ENCODE measurements around the gene MVK. TPM values are rescaled to one million over a fixed set of nuclear protein-coding genes. Genes with fewer than 3 reads are reported as not detected.
"Not testable (repeated sequence)": the region's sequence is repeated elsewhere in the genome, so short reads cannot be mapped to it uniquely, and the experiment has no call there.

The MVK gene
- polyA plus RNA-seq, 4 donors, result 15.1 to 36.4 (median 16.1) TPM

DNA sequence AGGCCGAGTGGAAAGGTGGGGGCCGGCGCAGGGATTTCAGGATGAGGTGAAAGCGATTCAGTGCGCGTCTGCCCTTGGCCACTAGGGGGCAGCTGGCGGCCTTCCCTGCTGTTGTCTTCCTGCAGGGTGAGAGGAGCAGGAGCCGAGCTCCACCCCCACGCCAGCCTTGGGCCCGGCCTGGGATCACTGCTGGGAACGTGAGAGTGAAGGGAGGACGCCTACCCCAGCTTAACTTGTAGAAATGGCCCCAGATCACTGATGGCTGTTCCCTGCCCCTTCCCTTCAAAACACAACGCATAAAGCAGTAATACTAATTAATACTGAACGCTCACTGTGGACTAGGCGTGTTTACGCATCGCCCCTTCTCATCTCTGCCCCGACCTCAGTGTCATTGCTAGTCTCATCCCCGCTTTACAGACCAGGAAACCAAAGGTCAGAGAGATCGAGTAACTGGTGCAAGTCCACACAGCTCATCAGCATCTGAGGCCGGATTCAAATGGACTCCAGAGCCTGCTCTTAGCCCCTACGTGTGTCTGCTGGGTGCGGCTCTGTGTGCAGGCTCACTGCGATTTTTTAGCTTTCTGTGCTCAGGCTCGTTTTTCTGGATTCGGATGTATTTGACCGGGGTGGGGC, 24.3 kb downstream of the MVK start:
- no peak overlapping the region for H3K27ac ChIP-seq (ENCODE audit: low read depth in 1 of 3, low read length in 2 of 3)
- WGBS, 3 donors, result 23 to 35% (median 34%) methylated on average over 27 of the region's 27 CpGs
- no peaks in the 10 kb centered on the region for H3K9me3 ChIP-seq (ENCODE audit: control insufficient read depth in 2 of 2, insufficient read depth in 1 of 2, low read depth in 1 of 2, low read length in 1 of 2)
- peak; percentile 82 to 90 for DNase-seq
- H3K27me3 ChIP-seq (ENCODE audit: control insufficient read depth in 3 of 3, insufficient read depth in 3 of 3, low read length in 3 of 3), result no peaks in the 10 kb centered on the region
- no peak for FAIRE-seq
- H3K4me3 ChIP-seq (ENCODE audit: low read depth in 1 of 3, low read length in 3 of 3), result no peak overlapping the region
- peaks cover 0 to 8% (median 0%) of the 10 kb centered on the region in 3 donors for H3K4me1 ChIP-seq (ENCODE audit: control insufficient read depth in 3 of 3, insufficient read depth in 2 of 3, low read depth in 1 of 3, low read length in 2 of 3)
- peaks cover 0 to 43% (median 5%) of the 10 kb centered on the region in 3 donors for H3K36me3 ChIP-seq (ENCODE audit: control insufficient read depth in 3 of 3, insufficient read depth in 2 of 3, low read depth in 1 of 3, low read length in 3 of 3)

GRCh38 chr12:109598428-109598854, 24.8 kb downstream of the MVK start:
- H3K27me3 ChIP-seq (ENCODE audit: control insufficient read depth in 3 of 3, insufficient read depth in 3 of 3, low read length in 3 of 3), result no peaks in the 10 kb centered on the region
- no peak for FAIRE-seq
- H3K9me3 ChIP-seq (ENCODE audit: control insufficient read depth in 2 of 2, insufficient read depth in 1 of 2, low read depth in 1 of 2, low read length in 1 of 2), result no peaks in the 10 kb centered on the region

DNA sequence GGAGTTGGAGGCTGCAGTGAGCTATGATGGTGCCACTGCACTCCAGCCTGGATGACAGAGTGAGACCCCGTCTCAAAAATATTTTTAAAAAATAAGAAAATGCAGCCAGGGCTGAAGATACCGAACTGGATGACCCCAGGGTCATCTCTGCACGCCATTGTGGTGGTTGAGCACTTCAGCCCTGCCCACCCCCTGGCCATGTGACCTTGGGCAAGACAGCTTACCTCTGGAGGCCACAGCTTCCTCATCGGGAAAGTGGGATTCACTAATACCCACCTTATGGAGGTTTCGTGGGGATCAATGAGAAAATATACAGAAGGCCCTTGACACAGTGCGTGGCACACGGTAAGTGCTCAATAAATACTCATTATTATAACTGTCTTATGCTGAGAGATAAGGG, 25.5 kb downstream of the MVK start:
- WGBS, 3 donors, result 78 to 89% (median 86%) methylated on average over 7 of the region's 7 CpGs
- no peak for FAIRE-seq
- peaks cover 0 to 34% (median 5%) of the 10 kb centered on the region in 3 donors for H3K36me3 ChIP-seq (ENCODE audit: control insufficient read depth in 3 of 3, insufficient read depth in 2 of 3, low read depth in 1 of 3, low read length in 3 of 3)

More at GRCh38 chr12:109598428-109598854, 24.8 kb downstream of the MVK start:
- H3K27ac ChIP-seq (ENCODE audit: low read depth in 1 of 3, low read length in 2 of 3), result no peak overlapping the region
- H3K4me3 ChIP-seq (ENCODE audit: low read depth in 1 of 3, low read length in 3 of 3), result no peak overlapping the region
- 66 to 79% (median 77%) methylated on average over 11 of the region's 11 CpGs for WGBS, 3 donors
- peaks cover 0 to 8% (median 0%) of the 10 kb centered on the region in 3 donors for H3K4me1 ChIP-seq (ENCODE audit: control insufficient read depth in 3 of 3, insufficient read depth in 2 of 3, low read depth in 1 of 3, low read length in 2 of 3)
- DNase-seq, result no peak
- peaks cover 0 to 38% (median 5%) of the 10 kb centered on the region in 3 donors for H3K36me3 ChIP-seq (ENCODE audit: control insufficient read depth in 3 of 3, insufficient read depth in 2 of 3, low read depth in 1 of 3, low read length in 3 of 3)

GRCh38 chr12:109600481-109600880, 26.9 kb downstream of the MVK start:
- H3K27ac ChIP-seq (ENCODE audit: low read depth in 1 of 3, low read length in 2 of 3), result no peak overlapping the region
- 46 to 79% (median 75%) methylated on average over 2 of the region's 2 CpGs for WGBS, 3 donors
- FAIRE-seq, result no peak

More for the DNA sequence above, 25.5 kb downstream of the MVK start:
- Histone ChIP-seq H3K9me3 (ENCODE audit: control insufficient read depth in 2 of 2, insufficient read depth in 1 of 2, low read depth in 1 of 2, low read length in 1 of 2) (no peaks in the 10 kb centered on the region), H3K27me3 (ENCODE audit: control insufficient read depth in 3 of 3, insufficient read depth in 3 of 3, low read length in 3 of 3) (no peaks in the 10 kb centered on the region), H3K4me1 (ENCODE audit: control insufficient read depth in 3 of 3, insufficient read depth in 2 of 3, low read depth in 1 of 3, low read length in 2 of 3) (peaks cover 0 to 13% (median 0%) of the 10 kb centered on the region in 3 donors), H3K27ac (ENCODE audit: low read depth in 1 of 3, low read length in 2 of 3) (no peak overlapping the region), H3K4me3 (ENCODE audit: low read depth in 1 of 3, low read length in 3 of 3) (no peak overlapping the region)
- no peak for DNase-seq

DNA sequence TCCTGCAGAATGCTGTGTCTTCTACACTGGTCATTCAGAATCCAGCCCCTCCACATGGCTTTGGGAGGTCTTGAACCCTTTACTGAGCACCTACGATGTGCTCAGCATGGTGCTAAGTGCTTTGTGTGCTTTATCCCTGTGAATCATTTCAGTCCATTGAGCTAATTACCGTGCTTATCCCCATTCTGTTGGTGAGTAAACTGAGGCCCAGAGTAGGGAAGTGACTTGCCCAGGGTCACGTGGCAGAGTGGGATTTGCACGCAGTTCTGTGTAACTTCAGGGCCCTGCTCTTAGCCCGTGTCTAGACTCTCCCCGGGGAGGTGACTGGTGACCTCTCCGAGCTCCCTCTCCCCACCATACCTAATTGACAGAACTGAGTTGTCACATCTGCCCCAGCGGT, 27.4 kb downstream of the MVK start:
- no peaks in the 10 kb centered on the region for H3K27me3 ChIP-seq (ENCODE audit: control insufficient read depth in 3 of 3, insufficient read depth in 3 of 3, low read length in 3 of 3)
- FAIRE-seq (no peak), DNase-seq (no peak)
- whole genome bisulfite sequencing, 3 donors, result 85 to 94% (median 91%) methylated on average over 8 of the region's 8 CpGs
- no peaks in the 10 kb centered on the region for H3K9me3 ChIP-seq (ENCODE audit: control insufficient read depth in 2 of 2, insufficient read depth in 1 of 2, low read depth in 1 of 2, low read length in 1 of 2)
- H3K27ac ChIP-seq (ENCODE audit: low read depth in 1 of 3, low read length in 2 of 3), result no peak overlapping the region
- H3K4me1 ChIP-seq (ENCODE audit: control insufficient read depth in 3 of 3, insufficient read depth in 2 of 3, low read depth in 1 of 3, low read length in 2 of 3), result peaks cover 0 to 14% (median 0%) of the 10 kb centered on the region in 3 donors
- peaks cover 0 to 18% (median 0%) of the 10 kb centered on the region in 3 donors for H3K36me3 ChIP-seq (ENCODE audit: control insufficient read depth in 3 of 3, insufficient read depth in 2 of 3, low read depth in 1 of 3, low read length in 3 of 3)
- H3K4me3 ChIP-seq (ENCODE audit: low read depth in 1 of 3, low read length in 3 of 3), result no peak overlapping the region

More at GRCh38 chr12:109600481-109600880, 26.9 kb downstream of the MVK start:
- Histone ChIP-seq H3K27me3 (ENCODE audit: control insufficient read depth in 3 of 3, insufficient read depth in 3 of 3, low read length in 3 of 3) (no peaks in the 10 kb centered on the region), H3K9me3 (ENCODE audit: control insufficient read depth in 2 of 2, insufficient read depth in 1 of 2, low read depth in 1 of 2, low read length in 1 of 2) (no peaks in the 10 kb centered on the region), H3K4me3 (ENCODE audit: low read depth in 1 of 3, low read length in 3 of 3) (no peak overlapping the region), H3K4me1 (ENCODE audit: control insufficient read depth in 3 of 3, insufficient read depth in 2 of 3, low read depth in 1 of 3, low read length in 2 of 3) (peaks cover 0 to 14% (median 0%) of the 10 kb centered on the region in 3 donors), H3K36me3 (ENCODE audit: control insufficient read depth in 3 of 3, insufficient read depth in 2 of 3, low read depth in 1 of 3, low read length in 3 of 3) (peaks cover 0 to 24% (median 0%) of the 10 kb centered on the region in 3 donors)
- DNase-seq, result no peak

DNA sequence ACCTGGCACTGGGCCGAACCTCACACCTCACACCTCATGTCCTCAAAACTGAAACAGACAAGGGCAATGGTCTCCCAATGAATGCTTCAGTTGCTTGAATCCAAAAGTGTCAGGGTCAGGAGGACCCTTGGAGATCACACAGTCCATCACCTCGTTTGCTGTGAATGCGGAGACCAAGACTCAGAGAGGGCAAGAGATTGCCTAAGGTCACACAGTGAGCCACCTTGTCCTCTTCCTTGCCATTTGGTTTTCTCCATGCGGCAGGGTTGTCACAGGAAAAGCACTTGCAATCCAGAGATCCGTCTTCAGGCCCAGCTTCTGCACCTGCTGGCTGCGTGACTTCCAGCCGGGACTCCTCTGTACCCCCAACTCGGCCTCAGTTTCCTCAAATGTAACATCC, 28.0 kb downstream of the MVK start:
- FAIRE-seq (no peak), DNase-seq (no peak)
- no peaks in the 10 kb centered on the region for H3K27me3 ChIP-seq (ENCODE audit: control insufficient read depth in 3 of 3, insufficient read depth in 3 of 3, low read length in 3 of 3)
- 89 to 90% (median 90%) methylated on average over 8 of the region's 8 CpGs for WGBS, 3 donors
- H3K4me1 ChIP-seq (ENCODE audit: control insufficient read depth in 3 of 3, insufficient read depth in 2 of 3, low read depth in 1 of 3, low read length in 2 of 3), result peaks cover 0 to 19% (median 0%) of the 10 kb centered on the region in 3 donors
- no peak overlapping the region for H3K27ac ChIP-seq (ENCODE audit: low read depth in 1 of 3, low read length in 2 of 3)
- no peaks in the 10 kb centered on the region for H3K9me3 ChIP-seq (ENCODE audit: control insufficient read depth in 2 of 2, insufficient read depth in 1 of 2, low read depth in 1 of 2, low read length in 1 of 2)
- no peak overlapping the region for H3K4me3 ChIP-seq (ENCODE audit: low read depth in 1 of 3, low read length in 3 of 3)
- peaks cover 0 to 13% (median 0%) of the 10 kb centered on the region in 3 donors for H3K36me3 ChIP-seq (ENCODE audit: control insufficient read depth in 3 of 3, insufficient read depth in 2 of 3, low read depth in 1 of 3, low read length in 3 of 3)

DNA sequence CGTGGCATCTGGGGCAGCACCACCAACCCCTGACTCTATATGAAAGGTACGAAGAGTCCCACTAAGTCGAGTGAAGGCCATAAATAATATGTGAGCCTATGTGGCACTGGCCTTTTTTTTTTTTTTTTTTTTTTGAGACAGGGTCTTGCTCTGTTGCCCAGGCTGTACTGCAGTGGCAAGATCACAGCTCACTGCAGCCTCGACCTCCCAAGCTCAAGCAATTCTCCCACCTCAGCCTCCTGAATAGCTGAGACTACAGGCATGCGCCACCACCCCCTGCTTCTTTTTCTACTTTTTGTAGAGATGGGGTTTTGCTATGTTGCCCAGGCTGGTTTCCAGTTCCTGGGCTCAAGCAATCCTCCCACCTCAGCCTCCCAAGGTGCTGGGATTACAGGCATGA, 28.5 kb downstream of the MVK start:
- peaks cover 0 to 22% (median 0%) of the 10 kb centered on the region in 3 donors for H3K4me1 ChIP-seq (ENCODE audit: control insufficient read depth in 3 of 3, insufficient read depth in 2 of 3, low read depth in 1 of 3, low read length in 2 of 3)
- not testable (repeated sequence) for DNase-seq; H3K4me3 ChIP-seq (ENCODE audit: low read depth in 1 of 3, low read length in 3 of 3); H3K27me3 ChIP-seq (ENCODE audit: control insufficient read depth in 3 of 3, insufficient read depth in 3 of 3, low read length in 3 of 3); H3K9me3 ChIP-seq (ENCODE audit: control insufficient read depth in 2 of 2, insufficient read depth in 1 of 2, low read depth in 1 of 2, low read length in 1 of 2); H3K36me3 ChIP-seq (ENCODE audit: control insufficient read depth in 3 of 3, insufficient read depth in 2 of 3, low read depth in 1 of 3, low read length in 3 of 3); FAIRE-seq; H3K27ac ChIP-seq (ENCODE audit: low read depth in 1 of 3, low read length in 2 of 3)
- WGBS, 3 donors, result 90 to 91% (median 91%) methylated on average over 5 of the region's 5 CpGs

GRCh38 chr12:109604132-109604585, 30.6 kb downstream of the MVK start:
- Histone ChIP-seq H3K27ac (ENCODE audit: low read depth in 1 of 3, low read length in 2 of 3) (no peak overlapping the region), H3K4me3 (ENCODE audit: low read depth in 1 of 3, low read length in 3 of 3) (no peak overlapping the region), H3K27me3 (ENCODE audit: control insufficient read depth in 3 of 3, insufficient read depth in 3 of 3, low read length in 3 of 3) (no peaks in the 10 kb centered on the region), H3K4me1 (ENCODE audit: control insufficient read depth in 3 of 3, insufficient read depth in 2 of 3, low read depth in 1 of 3, low read length in 2 of 3) (peaks cover 0 to 14% (median 0%) of the 10 kb centered on the region in 3 donors), H3K36me3 (ENCODE audit: control insufficient read depth in 3 of 3, insufficient read depth in 2 of 3, low read depth in 1 of 3, low read length in 3 of 3) (peaks cover 0 to 4% (median 0%) of the 10 kb centered on the region in 3 donors), H3K9me3 (ENCODE audit: control insufficient read depth in 2 of 2, insufficient read depth in 1 of 2, low read depth in 1 of 2, low read length in 1 of 2) (no peaks in the 10 kb centered on the region)
- DNase-seq (peak; percentile 9 to 36), FAIRE-seq (no peak)
- 55 to 79% (median 63%) methylated on average over 3 of the region's 3 CpGs for WGBS, 3 donors
